Skeletal muscle satellite cell (primary cell): Measurements from ENCODE around the gene CAPN10.

Experiments used
- H3K27me3 ChIP-seq: 2 replicates; pipeline ENCODE4 v1.7.0; 2013; ENCODE audit warnings: low read length; ENCODE audit not compliant: control insufficient read depth, insufficient read depth
- H3K36me3 ChIP-seq: 2 replicates; pipeline ENCODE4 v1.7.0; 2013; ENCODE audit warnings: mild to moderate bottlenecking, control low read depth, low read length; ENCODE audit not compliant: insufficient read depth
- H3K4me1 ChIP-seq: 2 replicates; pipeline ENCODE4 v1.7.0; 2013; ENCODE audit warnings: low read length; ENCODE audit not compliant: control insufficient read depth, insufficient read depth
- H3K4me2 ChIP-seq: 2 replicates; pipeline ENCODE4 v1.7.0; 2013; ENCODE audit warnings: mild to moderate bottlenecking, low read length
- H3K4me3 ChIP-seq: 2 replicates; pipeline ENCODE4 v1.7.0; 2013; ENCODE audit warnings: low read length
- H3K9ac ChIP-seq: 2 replicates; pipeline ENCODE4 v1.7.0; 2013; ENCODE audit warnings: mild to moderate bottlenecking, low read depth, low read length, moderate library complexity
- H3K9me3 ChIP-seq: replicated peaks from 2 replicates; pipeline ENCODE4 v1.7.0; 2013; ENCODE audit warnings: mild to moderate bottlenecking, control low read depth, low read length

The CAPN10 gene

GRCh38 chr2:240595381-240596079 is 9.0 kb downstream of the CAPN10 start:
- no peaks in the 10 kb centered on the region for H3K4me1 ChIP-seq
- peaks cover 18% of the 10 kb centered on the region for H3K36me3 ChIP-seq

GRCh38 chr2:240596080-240596460 is 9.5 kb downstream of the CAPN10 start:
- no peak overlapping the region for H3K4me2 ChIP-seq
- H3K9ac ChIP-seq, result no peak overlapping the region
- no peaks in the 10 kb centered on the region for H3K9me3 ChIP-seq
- H3K4me1 ChIP-seq, result no peaks in the 10 kb centered on the region
- no peaks in the 10 kb centered on the region for H3K27me3 ChIP-seq
- H3K36me3 ChIP-seq, result peaks cover 16% of the 10 kb centered on the region
- no peak overlapping the region for H3K4me3 ChIP-seq

More at GRCh38 chr2:240595381-240596079, 9.0 kb downstream of the CAPN10 start:
- H3K27me3 ChIP-seq, result no peaks in the 10 kb centered on the region
- no peaks in the 10 kb centered on the region for H3K9me3 ChIP-seq
- no peak overlapping the region for H3K4me3 ChIP-seq
- H3K9ac ChIP-seq, result no peak overlapping the region
- no peak overlapping the region for H3K4me2 ChIP-seq

- peaks cover 16% of the 10 kb centered on the region for H3K36me3 ChIP-seq
- H3K4me3 ChIP-seq, result no peak overlapping the region
- H3K9ac ChIP-seq, result no peak overlapping the region
Measured at GRCh38 chr2:240596491-240596931, 10.0 kb downstream of the CAPN10 start.

GRCh38 chr2:240597054-240597418 is 10.5 kb downstream of the CAPN10 start:
- Histone ChIP-seq H3K4me1 (no peaks in the 10 kb centered on the region), H3K4me2 (no peak overlapping the region), H3K9me3 (no peaks in the 10 kb centered on the region), H3K4me3 (no peak overlapping the region), H3K9ac (no peak overlapping the region), H3K27me3 (no peaks in the 10 kb centered on the region), H3K36me3 (peaks cover 12% of the 10 kb centered on the region)

More at GRCh38 chr2:240596491-240596931, 10.0 kb downstream of the CAPN10 start:
- Histone ChIP-seq H3K4me2 (no peak overlapping the region), H3K27me3 (no peaks in the 10 kb centered on the region), H3K4me1 (no peaks in the 10 kb centered on the region), H3K9me3 (no peaks in the 10 kb centered on the region)

GRCh38 chr2:240597419-240598181 is 11.1 kb downstream of the CAPN10 start:
- H3K36me3 ChIP-seq, result peaks cover 9% of the 10 kb centered on the region
- no peak overlapping the region for H3K9ac ChIP-seq
- H3K9me3 ChIP-seq, result no peaks in the 10 kb centered on the region
- no peak overlapping the region for H3K4me2 ChIP-seq
- H3K4me3 ChIP-seq, result no peak overlapping the region
- H3K27me3 ChIP-seq, result no peaks in the 10 kb centered on the region
- no peaks in the 10 kb centered on the region for H3K4me1 ChIP-seq

GRCh38 chr2:240598311-240598911 is 11.9 kb downstream of the CAPN10 start:
- Histone ChIP-seq H3K9ac (no peak overlapping the region), H3K9me3 (no peaks in the 10 kb centered on the region), H3K27me3 (no peaks in the 10 kb centered on the region), H3K36me3 (peaks cover 9% of the 10 kb centered on the region), H3K4me2 (no peak overlapping the region), H3K4me3 (no peak overlapping the region), H3K4me1 (no peaks in the 10 kb centered on the region)

GRCh38 chr2:240599141-240599583 is 12.6 kb downstream of the CAPN10 start:
- Histone ChIP-seq H3K9me3 (no peaks in the 10 kb centered on the region), H3K4me3 (no peak overlapping the region), H3K9ac (no peak overlapping the region), H3K36me3 (peaks cover 9% of the 10 kb centered on the region), H3K4me2 (no peak overlapping the region), H3K4me1 (no peaks in the 10 kb centered on the region), H3K27me3 (no peaks in the 10 kb centered on the region)

- H3K9me3 ChIP-seq, result no peaks in the 10 kb centered on the region
- H3K4me3 ChIP-seq, result no peak overlapping the region
- H3K36me3 ChIP-seq, result peaks cover under 1% of the 10 kb centered on the region
- no peaks in the 10 kb centered on the region for H3K4me1 ChIP-seq
- H3K9ac ChIP-seq, result no peak overlapping the region
- H3K4me2 ChIP-seq, result no peak overlapping the region
- H3K27me3 ChIP-seq, result no peaks in the 10 kb centered on the region
Measured at GRCh38 chr2:240600451-240600961, 14.0 kb downstream of the CAPN10 start.

GRCh38 chr2:240601061-240601830 is 14.7 kb downstream of the CAPN10 start:
- no peak overlapping the region for H3K4me3 ChIP-seq
- H3K4me2 ChIP-seq, result no peak overlapping the region
- no peaks in the 10 kb centered on the region for H3K27me3 ChIP-seq
- no peaks in the 10 kb centered on the region for H3K4me1 ChIP-seq
- no peak overlapping the region for H3K9ac ChIP-seq
- H3K36me3 ChIP-seq, result no peaks in the 10 kb centered on the region
- no peaks in the 10 kb centered on the region for H3K9me3 ChIP-seq

- Histone ChIP-seq H3K36me3 (no peaks in the 10 kb centered on the region), H3K4me2 (no peak overlapping the region), H3K27me3 (no peaks in the 10 kb centered on the region), H3K9me3 (no peaks in the 10 kb centered on the region), H3K9ac (no peak overlapping the region), H3K4me3 (no peak overlapping the region), H3K4me1 (no peaks in the 10 kb centered on the region)
Measured at GRCh38 chr2:240601831-240602160, 15.3 kb downstream of the CAPN10 start.
